ENCODE results near the gene RFC5. TPM values are rescaled to one million over a fixed set of nuclear protein-coding genes. Genes with fewer than 3 reads are reported as not detected.

The RFC5 gene
- total RNA-seq, 3 donors from 2014 or later = 9.8 to 14.7 (median 14.0) TPM

- Histone ChIP-seq H3K36me3 (ENCODE audit: low read depth) (no peaks in the 10 kb centered on the region), H3K9me3 (peaks cover 5% of the 10 kb centered on the region), H3K4me3 (no peak overlapping the region), H3K4me1 (ENCODE audit: low read depth) (peaks cover 2% of the 10 kb centered on the region)
- no peak for DNase-seq
- no peak for TF ChIP-seq CTCF (IDR thresholded peaks at IDR 0.05)
- no peak for ATAC-seq
- intact Hi-C loops (cut with DNase I, micrococcal nuclease) = no loop called here
Measured at GRCh38 chr12:117970334-117970733, 46.2 kb upstream of the RFC5 start.

- DNase-seq (peak; percentile 40 to 50 (median 40)), ATAC-seq (peak; percentile 39)
- Histone ChIP-seq H3K4me1 (ENCODE audit: low read depth) (peaks cover 2% of the 10 kb centered on the region), H3K4me3 (no peak overlapping the region), H3K36me3 (ENCODE audit: low read depth) (no peaks in the 10 kb centered on the region), H3K9me3 (peaks cover 5% of the 10 kb centered on the region)
- intact Hi-C loops (cut with DNase I, micrococcal nuclease) = no loop called here
- TF ChIP-seq CTCF (IDR thresholded peaks at IDR 0.05) = no peak
Measured at GRCh38 chr12:117972301-117972700, 44.2 kb upstream of the RFC5 start.

GRCh38 chr12:117975006-117975405, 41.5 kb upstream of the RFC5 start:
- intact Hi-C loops (cut with DNase I, micrococcal nuclease) = no loop called here

GRCh38 chr12:117977373-117977772, 39.1 kb upstream of the RFC5 start:
- no peaks in the 10 kb centered on the region for H3K36me3 ChIP-seq (ENCODE audit: low read depth)
- no peak overlapping the region for H3K4me3 ChIP-seq
- no peak for TF ChIP-seq CTCF (IDR thresholded peaks at IDR 0.05)
- H3K9me3 ChIP-seq = no peaks in the 10 kb centered on the region
- intact Hi-C loops (cut with DNase I, micrococcal nuclease) = no loop called here
- DNase-seq = no peak
- no peak for ATAC-seq
- no peaks in the 10 kb centered on the region for H3K4me1 ChIP-seq (ENCODE audit: low read depth)

More at GRCh38 chr12:117975006-117975405, 41.5 kb upstream of the RFC5 start:
- Histone ChIP-seq H3K4me1 (ENCODE audit: low read depth) (no peaks in the 10 kb centered on the region), H3K9me3 (peaks cover 5% of the 10 kb centered on the region), H3K36me3 (ENCODE audit: low read depth) (no peaks in the 10 kb centered on the region), H3K4me3 (no peak overlapping the region)
- ATAC-seq (no peak), DNase-seq (no peak)
- no peak for TF ChIP-seq CTCF (IDR thresholded peaks at IDR 0.05)

GRCh38 chr12:117980616-117981015, 35.9 kb upstream of the RFC5 start:
- intact Hi-C loops (cut with DNase I, micrococcal nuclease) = no loop called here
- no peak overlapping the region for H3K4me3 ChIP-seq
- no peaks in the 10 kb centered on the region for H3K4me1 ChIP-seq (ENCODE audit: low read depth)
- TF ChIP-seq CTCF (IDR thresholded peaks at IDR 0.05) = no peak
- DNase-seq = no peak
- ATAC-seq = no peak
- H3K9me3 ChIP-seq = no peaks in the 10 kb centered on the region
- H3K36me3 ChIP-seq (ENCODE audit: low read depth) = no peaks in the 10 kb centered on the region

- no peak for DNase-seq
- no peaks in the 10 kb centered on the region for H3K9me3 ChIP-seq
- ATAC-seq = no peak
- intact Hi-C loops (cut with DNase I, micrococcal nuclease) = no loop called here
- no peaks in the 10 kb centered on the region for H3K4me1 ChIP-seq (ENCODE audit: low read depth)
- H3K36me3 ChIP-seq (ENCODE audit: low read depth) = no peaks in the 10 kb centered on the region
- H3K4me3 ChIP-seq = no peak overlapping the region
- TF ChIP-seq CTCF (IDR thresholded peaks at IDR 0.05) = no peak
Measured at GRCh38 chr12:117981267-117981666, 35.2 kb upstream of the RFC5 start.

All from mucosa of descending colon (tissue), 3 donors.